Measurements from ENCODE around the gene NUP214. TPM values are rescaled to one million over a fixed set of nuclear protein-coding genes. Genes with fewer than 3 reads are reported as not detected.

NUP214 gene
- total RNA-seq (18.7 and 29.0 TPM in 2 replicates), polyA plus RNA-seq (14.7 and 15.9 TPM in 2 replicates)

GRCh38 chr9:131125288-131126058 lies at the start of gene NUP214:
Gene NUP214 (plus strand): TSS chr9:131125586. CDS start chr9:131125705, 119 bp downstream.
- H3K4me3 ChIP-seq, result peak within 1 kb of the TSS; percentile 43
- DNase-seq (ENCODE audit: low read depth in 1 of 2, low spot score in 1 of 2), result peak; percentile 99
- peaks cover 5% of the 10 kb centered on the region for H3K4me1 ChIP-seq (ENCODE audit: low read depth)
- TF ChIP-seq CTCF (IDR thresholded peaks at IDR 0.05; ENCODE audit: low read depth, low read length), result no peak
- H3K36me3 ChIP-seq, result peaks cover 27% of the 10 kb centered on the region
- no peaks in the 10 kb centered on the region for H3K9me3 ChIP-seq (ENCODE audit: low read depth)
- H3K27ac ChIP-seq, result peak within 1 kb of the TSS; percentile 86
- H3K27me3 ChIP-seq, result no peaks in the 10 kb centered on the region

GRCh38 chr9:131076347-131077195 lies 48.8 kb upstream of the NUP214 start:
- H3K4me3 ChIP-seq, result no peak overlapping the region
- H3K36me3 ChIP-seq, result no peaks in the 10 kb centered on the region
- no peaks in the 10 kb centered on the region for H3K9me3 ChIP-seq (ENCODE audit: low read depth)
- H3K4me1 ChIP-seq (ENCODE audit: low read depth), result no peaks in the 10 kb centered on the region
- TF ChIP-seq CTCF (IDR thresholded peaks at IDR 0.05; ENCODE audit: low read depth, low read length), result no peak
- no peaks in the 10 kb centered on the region for H3K27me3 ChIP-seq
- no peak for DNase-seq (ENCODE audit: low read depth in 1 of 2, low spot score in 1 of 2)
- no peak overlapping the region for H3K27ac ChIP-seq

GRCh38 chr9:131078427-131079366 lies 46.7 kb upstream of the NUP214 start:
- H3K36me3 ChIP-seq, result no peaks in the 10 kb centered on the region
- no peaks in the 10 kb centered on the region for H3K9me3 ChIP-seq (ENCODE audit: low read depth)
- TF ChIP-seq CTCF (IDR thresholded peaks at IDR 0.05; ENCODE audit: low read depth, low read length), result no peak
- DNase-seq (ENCODE audit: low read depth in 1 of 2, low spot score in 1 of 2), result no peak
- H3K4me3 ChIP-seq, result no peak overlapping the region
- H3K27me3 ChIP-seq, result no peaks in the 10 kb centered on the region
- no peak overlapping the region for H3K27ac ChIP-seq
- no peaks in the 10 kb centered on the region for H3K4me1 ChIP-seq (ENCODE audit: low read depth)

GRCh38 chr9:131080589-131080988 lies 44.8 kb upstream of the NUP214 start:
- no peaks in the 10 kb centered on the region for H3K27me3 ChIP-seq
- no peaks in the 10 kb centered on the region for H3K36me3 ChIP-seq
- TF ChIP-seq CTCF (IDR thresholded peaks at IDR 0.05; ENCODE audit: low read depth, low read length), result no peak
- no peak for DNase-seq (ENCODE audit: low read depth in 1 of 2, low spot score in 1 of 2)
- no peaks in the 10 kb centered on the region for H3K4me1 ChIP-seq (ENCODE audit: low read depth)
- no peaks in the 10 kb centered on the region for H3K9me3 ChIP-seq (ENCODE audit: low read depth)
- no peak overlapping the region for H3K27ac ChIP-seq
- H3K4me3 ChIP-seq, result no peak overlapping the region

GRCh38 chr9:131081868-131082267 lies 43.5 kb upstream of the NUP214 start:
- no peaks in the 10 kb centered on the region for H3K9me3 ChIP-seq (ENCODE audit: low read depth)
- H3K27me3 ChIP-seq, result no peaks in the 10 kb centered on the region
- no peak overlapping the region for H3K27ac ChIP-seq
- H3K4me1 ChIP-seq (ENCODE audit: low read depth), result no peaks in the 10 kb centered on the region
- no peak for DNase-seq (ENCODE audit: low read depth in 1 of 2, low spot score in 1 of 2)
- H3K36me3 ChIP-seq, result no peaks in the 10 kb centered on the region
- no peak for TF ChIP-seq CTCF (IDR thresholded peaks at IDR 0.05; ENCODE audit: low read depth, low read length)
- no peak overlapping the region for H3K4me3 ChIP-seq

Measured in cardiac muscle cell (in vitro differentiated cells and primary cell).